MM.1S (cell line): ENCODE data around the gene CHD2.

Experiments used
- DNase-seq: peaks from one replicate; pipeline ENCODE4 v3.0.0-alpha.2; 2015
- H2AFZ ChIP-seq: fragments of 300-600 bp; sonication (generic); 2 replicates; pipeline ENCODE4 v1.6.0; 2016; ENCODE audit warnings: antibody characterized with exemption, low read length
- H3F3A ChIP-seq: fragments of 300-600 bp; sonication (generic); 2 replicates; pipeline ENCODE4 v1.6.1; 2016; ENCODE audit warnings: mild to moderate bottlenecking, antibody characterized with exemption, low read length, moderate library complexity, mixed read lengths; ENCODE audit not compliant: insufficient read depth
- H3K27ac ChIP-seq: fragments of 300-600 bp; sonication (generic); 2 replicates; pipeline ENCODE4 v1.5.1; 2016; ENCODE audit warnings: mild to moderate bottlenecking, low read length
- H3K27me3 ChIP-seq: fragments of 300-600 bp; sonication (generic); replicated peaks from 2 replicates; pipeline ENCODE4 v1.6.0; 2016; ENCODE audit warnings: low read length; ENCODE audit not compliant: insufficient read depth
- H3K36me3 ChIP-seq: fragments of 300-600 bp; sonication (generic); replicated peaks from 2 replicates; pipeline ENCODE4 v1.6.1; 2016; ENCODE audit warnings: mild to moderate bottlenecking, low read length, mixed read lengths; ENCODE audit not compliant: insufficient read depth
- H3K4me1 ChIP-seq: fragments of 300-600 bp; sonication (generic); 2 replicates; pipeline ENCODE4 v1.6.1; 2016; ENCODE audit warnings: low read length, mixed read lengths
- H3K4me2 ChIP-seq: fragments of 300-600 bp; sonication (generic); 2 replicates; pipeline ENCODE4 v1.6.0; 2016; ENCODE audit warnings: low read depth, low read length
- H3K4me3 ChIP-seq: fragments of 300-600 bp; sonication (generic); 2 replicates; pipeline ENCODE4 v1.5.1; 2016; ENCODE audit warnings: low read length, mixed read lengths
- H3K79me2 ChIP-seq: fragments of 300-600 bp; sonication (generic); 2 replicates; pipeline ENCODE4 v1.6.1; 2016; ENCODE audit warnings: mixed run types, low read length, mixed read lengths
- H3K9ac ChIP-seq: fragments of 300-600 bp; sonication (generic); 2 replicates; pipeline ENCODE4 v1.6.1; 2016; ENCODE audit warnings: low read length, mixed read lengths
- H3K9me2 ChIP-seq: fragments of 300-600 bp; sonication (generic); replicated peaks from 2 replicates; pipeline ENCODE4 v1.6.1; 2016; ENCODE audit warnings: mild to moderate bottlenecking, low read length, mixed read lengths; ENCODE audit not compliant: insufficient read depth
- H3K9me3 ChIP-seq: fragments of 300-600 bp; sonication (generic); replicated peaks from 2 replicates; pipeline ENCODE4 v1.6.1; 2016; ENCODE audit warnings: mild to moderate bottlenecking, low read length, mixed read lengths; ENCODE audit not compliant: insufficient read depth
- H4K20me1 ChIP-seq: fragments of 300-600 bp; sonication (generic); 2 replicates; pipeline ENCODE4 v1.6.1; 2016; ENCODE audit warnings: mild to moderate bottlenecking, low read length, moderate library complexity, mixed read lengths; ENCODE audit not compliant: insufficient read depth
- EZH2 ChIP-seq: fragments of 300-600 bp; sonication (generic); optimal IDR thresholded peaks from 2 replicates; pipeline ENCODE3; 2017; ENCODE audit warnings: low read depth, mild to moderate bottlenecking, antibody characterized with exemption, low read length, mixed read lengths
- EZH2phosphoT487 ChIP-seq: fragments of 300-600 bp; sonication (generic); IDR thresholded peaks from 2 replicates; pipeline ENCODE4 v1.6.1; 2018; ENCODE audit warnings: antibody characterized with exemption, low read length
- TF ChIP-seq, protein P1 (sequence below): fragments of 300-600 bp; sonication (generic); IDR thresholded peaks from 2 replicates; pipeline ENCODE4 v1.5.1; 2016; ENCODE audit warnings: antibody characterized with exemption, low read length, mixed read lengths

Gene CHD2

DNA sequence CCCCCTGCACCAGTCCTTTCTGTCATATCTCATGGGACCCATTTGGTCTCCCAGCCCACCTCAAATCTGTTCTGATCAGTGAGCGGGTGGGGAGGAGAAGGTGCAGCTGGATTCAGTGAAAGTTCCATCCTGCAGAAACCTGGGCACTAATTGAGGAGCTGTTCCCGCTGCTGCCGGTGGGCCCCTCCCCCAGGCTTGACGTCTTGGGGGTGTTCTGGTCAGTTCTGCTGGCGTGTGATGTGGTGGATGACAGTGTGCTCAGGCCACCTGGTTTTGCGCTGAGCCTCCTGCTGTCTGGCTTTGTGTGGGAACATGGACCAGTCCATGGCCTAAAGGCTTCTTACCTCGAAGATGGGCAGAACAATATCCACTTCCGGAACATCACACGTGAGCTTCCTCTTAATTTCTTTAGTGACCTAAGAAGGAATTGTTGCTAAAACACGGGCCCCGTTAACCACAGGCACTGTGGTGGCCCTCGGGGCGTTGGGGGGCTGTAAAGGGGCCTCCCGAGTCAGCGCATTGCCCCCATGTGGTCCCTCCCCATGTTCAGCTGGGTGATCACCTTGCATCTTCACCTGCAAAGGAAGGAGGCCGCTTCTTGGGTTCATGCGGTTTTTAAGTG lies 129.2 kb downstream of the CHD2 start:
- Histone ChIP-seq H3K4me2 (no peak overlapping the region), H3K27ac (no peak overlapping the region), H3K79me2 (no peaks in the 10 kb centered on the region), H4K20me1 (no peaks in the 10 kb centered on the region), H3K4me1 (peaks cover 7% of the 10 kb centered on the region; the same call in 1 of the 2 replicates), H2AFZ (no peak overlapping the region), H3K9me3 (no peaks in the 10 kb centered on the region), H3K27me3 (no peaks in the 10 kb centered on the region), H3K9me2 (no peaks in the 10 kb centered on the region), H3K36me3 (peaks cover 2% of the 10 kb centered on the region; the same call in 1 of the 2 replicates), H3K4me3 (no peak overlapping the region), H3F3A (peaks cover 13% of the 10 kb centered on the region), H3K9ac (no peak overlapping the region)
- no peak for DNase-seq
- no peak for TF ChIP-seq EZH2
- TF ChIP-seq, protein P1, sequence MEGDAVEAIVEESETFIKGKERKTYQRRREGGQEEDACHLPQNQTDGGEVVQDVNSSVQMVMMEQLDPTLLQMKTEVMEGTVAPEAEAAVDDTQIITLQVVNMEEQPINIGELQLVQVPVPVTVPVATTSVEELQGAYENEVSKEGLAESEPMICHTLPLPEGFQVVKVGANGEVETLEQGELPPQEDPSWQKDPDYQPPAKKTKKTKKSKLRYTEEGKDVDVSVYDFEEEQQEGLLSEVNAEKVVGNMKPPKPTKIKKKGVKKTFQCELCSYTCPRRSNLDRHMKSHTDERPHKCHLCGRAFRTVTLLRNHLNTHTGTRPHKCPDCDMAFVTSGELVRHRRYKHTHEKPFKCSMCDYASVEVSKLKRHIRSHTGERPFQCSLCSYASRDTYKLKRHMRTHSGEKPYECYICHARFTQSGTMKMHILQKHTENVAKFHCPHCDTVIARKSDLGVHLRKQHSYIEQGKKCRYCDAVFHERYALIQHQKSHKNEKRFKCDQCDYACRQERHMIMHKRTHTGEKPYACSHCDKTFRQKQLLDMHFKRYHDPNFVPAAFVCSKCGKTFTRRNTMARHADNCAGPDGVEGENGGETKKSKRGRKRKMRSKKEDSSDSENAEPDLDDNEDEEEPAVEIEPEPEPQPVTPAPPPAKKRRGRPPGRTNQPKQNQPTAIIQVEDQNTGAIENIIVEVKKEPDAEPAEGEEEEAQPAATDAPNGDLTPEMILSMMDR: no peak
- TF ChIP-seq EZH2phosphoT487: no peak

DNA sequence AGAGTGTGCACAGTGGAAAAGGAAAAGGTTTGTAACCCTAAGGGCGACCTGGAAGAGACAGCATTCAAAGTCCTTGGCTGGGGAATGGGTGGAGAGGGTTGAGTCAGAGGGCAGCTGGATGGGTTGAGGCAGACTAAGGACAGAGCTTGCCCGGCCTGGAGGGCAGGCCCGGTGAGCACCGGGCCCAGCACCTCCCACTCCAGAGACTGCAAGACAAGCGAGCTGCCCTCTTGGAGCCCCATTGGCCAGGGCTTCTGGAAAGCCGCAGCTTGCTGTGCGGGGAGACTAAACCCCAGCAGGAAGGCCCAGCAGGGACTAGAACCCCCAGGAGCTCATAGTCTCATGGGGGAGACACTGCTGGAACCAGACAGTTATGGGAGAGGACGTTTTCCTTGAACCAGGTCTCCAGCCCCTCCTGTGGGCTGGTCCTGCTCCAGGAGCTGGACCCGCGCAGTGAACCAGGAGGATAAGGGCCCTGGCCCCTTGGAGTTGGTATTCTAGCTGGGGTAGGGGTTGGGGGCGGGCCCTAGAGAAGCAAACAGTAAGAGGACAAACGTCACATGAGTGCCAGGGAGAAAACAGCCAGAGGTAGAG lies 129.8 kb downstream of the CHD2 start:
- H3K27me3 ChIP-seq: no peaks in the 10 kb centered on the region
- no peak for DNase-seq
- TF ChIP-seq EZH2phosphoT487 (no peak), EZH2 (no peak)
- TF ChIP-seq, protein P1: no peak
- no peak overlapping the region for H3K4me3 ChIP-seq
- no peaks in the 10 kb centered on the region; the same call in 1 of the 2 replicates for H3K36me3 ChIP-seq
- H3K4me1 ChIP-seq: peaks cover 7% of the 10 kb centered on the region; the same call in 1 of the 2 replicates
- H3K4me2 ChIP-seq: no peak overlapping the region
- no peaks in the 10 kb centered on the region for H3K9me2 ChIP-seq
- H3K9ac ChIP-seq: no peak overlapping the region
- H4K20me1 ChIP-seq: no peaks in the 10 kb centered on the region
- no peak overlapping the region for H3K27ac ChIP-seq
- peaks cover 13% of the 10 kb centered on the region for H3F3A ChIP-seq
- H3K9me3 ChIP-seq: no peaks in the 10 kb centered on the region
- H2AFZ ChIP-seq: no peak overlapping the region
- H3K79me2 ChIP-seq: no peaks in the 10 kb centered on the region

DNA sequence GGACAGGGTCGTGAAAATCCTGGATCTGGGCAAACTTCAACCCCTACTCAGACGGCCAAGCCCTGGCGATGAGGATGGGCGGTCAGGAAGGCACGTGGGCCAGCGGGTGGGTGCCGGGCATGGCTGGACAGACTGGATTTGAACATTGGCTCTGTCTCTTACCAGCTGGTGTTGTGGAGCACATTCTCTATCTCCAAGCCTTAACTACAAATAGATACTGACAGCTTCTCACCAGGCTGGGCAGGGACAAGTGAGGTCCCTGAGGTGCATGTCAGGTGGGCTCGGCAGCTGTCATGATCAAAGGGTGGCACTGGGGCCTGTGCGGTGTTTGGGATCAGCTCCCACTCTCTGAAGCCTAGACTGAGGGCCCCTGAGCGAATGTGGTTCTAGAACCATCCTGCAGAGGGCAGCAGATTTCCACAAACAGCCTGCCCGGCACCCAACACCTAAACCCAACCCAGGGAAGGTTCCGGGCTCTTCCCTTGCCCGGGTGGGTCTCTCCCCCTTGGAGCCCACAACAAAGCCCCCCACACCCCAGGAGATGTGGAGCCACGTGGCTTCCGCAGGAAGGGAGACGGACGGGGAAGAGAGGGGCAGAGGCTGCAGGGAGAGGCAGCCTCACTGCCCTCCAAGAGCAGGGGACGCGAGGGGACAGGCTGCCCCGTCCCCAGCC lies 130.4 kb downstream of the CHD2 start:
- Histone ChIP-seq H3K4me2 (peak overlapping the region; percentile 54; the same call in 1 of the 2 replicates), H3K27ac (no peak overlapping the region), H3K4me1 (peaks cover 3% of the 10 kb centered on the region; the same call in 1 of the 2 replicates), H3K9me3 (no peaks in the 10 kb centered on the region), H3K4me3 (no peak overlapping the region; the same call in 1 of the 2 replicates), H3K9me2 (no peaks in the 10 kb centered on the region), H3F3A (peaks cover 13% of the 10 kb centered on the region), H3K9ac (no peak overlapping the region), H3K79me2 (no peaks in the 10 kb centered on the region), H4K20me1 (no peaks in the 10 kb centered on the region), H2AFZ (no peak overlapping the region), H3K27me3 (no peaks in the 10 kb centered on the region), H3K36me3 (no peaks in the 10 kb centered on the region)
- TF ChIP-seq, protein P1: peak; percentile 84
- no peak for TF ChIP-seq EZH2phosphoT487
- peak; percentile 48 for DNase-seq
